SH-SY5Y (cell line): ENCODE data around the gene WFDC11.

Source experiments
- GATA2 ChIP-seq: IDR thresholded peaks from 2 replicates; pipeline ENCODE4 v1.6.1; 2011; ENCODE audit warnings: mild to moderate bottlenecking, low read depth, low read length
- GATA3 ChIP-seq: IDR thresholded peaks from 2 replicates; pipeline ENCODE4 v1.6.1; 2011; ENCODE audit warnings: low read depth, mild to moderate bottlenecking, low read length, moderate library complexity

DNA sequence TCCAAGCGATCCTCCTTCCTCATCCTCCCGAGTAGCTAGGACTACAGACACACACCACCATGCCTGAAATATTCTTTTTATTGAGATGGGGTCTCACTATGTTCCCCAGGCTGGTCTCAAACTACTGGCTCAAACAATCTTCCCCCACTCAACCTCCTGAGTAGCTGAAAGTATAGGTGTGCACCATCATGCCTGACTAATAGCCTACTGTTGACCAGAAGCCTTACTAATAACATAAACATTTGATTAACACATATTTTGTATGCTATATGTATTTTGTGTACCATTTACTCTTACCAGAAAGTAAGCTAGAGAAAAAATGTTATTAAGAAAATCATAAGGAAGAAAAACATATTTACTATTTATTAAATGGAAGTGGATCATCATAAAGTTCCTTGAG, 52.4 kb downstream of the WFDC11 start:
- TF ChIP-seq GATA2 (no peak), GATA3 (no peak)
